DMS114 treated with DMSO at 0.1 percent for 48 hours (cell line): ENCODE results near the gene CHRNA9.

Experiments used
- DNase-seq: peaks from one replicate; lab custom pipeline; 2025; ENCODE audit not compliant: unreplicated experiment; lab: John Stamatoyannopoulos, UW

The CHRNA9 gene

GRCh38 chr4:40337051-40337450 lies 1.9 kb downstream of the CHRNA9 start:
- DNase-seq = no peak

GRCh38 chr4:40337523-40337922 lies 2.4 kb downstream of the CHRNA9 start:
- DNase-seq = no peak

GRCh38 chr4:40340030-40340429 lies 4.9 kb downstream of the CHRNA9 start:
- DNase-seq = no peak

- no peak for DNase-seq
These were observed 12.3 kb downstream of the CHRNA9 start for GRCh38 chr4:40347472-40347871.

GRCh38 chr4:40348000-40348399 lies 12.9 kb downstream of the CHRNA9 start:
- DNase-seq = no peak

GRCh38 chr4:40349561-40350198 lies 14.5 kb downstream of the CHRNA9 start:
- no peak for DNase-seq

GRCh38 chr4:40350627-40351227 lies 15.6 kb downstream of the CHRNA9 start:
- no peak for DNase-seq

GRCh38 chr4:40354158-40354557 lies 19.0 kb downstream of the CHRNA9 start:
- DNase-seq = no peak

DNA sequence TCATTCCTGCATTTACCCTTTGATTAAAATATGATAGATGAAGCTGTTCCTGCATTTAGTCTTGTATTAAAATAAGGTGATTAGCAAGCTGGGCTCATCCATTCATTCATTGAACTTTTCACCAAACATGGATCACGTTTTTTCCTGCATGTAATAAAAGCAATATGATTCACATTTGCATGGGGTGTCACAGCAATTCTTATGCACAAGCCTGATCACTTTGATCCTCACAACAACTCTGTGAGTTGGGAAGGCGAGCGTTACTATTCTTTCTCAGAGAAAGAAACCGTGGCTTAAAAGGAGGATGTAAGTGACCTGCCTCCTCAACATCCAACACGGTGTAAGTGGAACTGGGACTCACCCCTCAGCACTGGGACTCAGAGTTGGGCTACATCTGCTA lies 20.0 kb downstream of the CHRNA9 start:
- no peak for DNase-seq

GRCh38 chr4:40357738-40358137 lies 22.6 kb downstream of the CHRNA9 start:
- DNase-seq = no peak

DNA sequence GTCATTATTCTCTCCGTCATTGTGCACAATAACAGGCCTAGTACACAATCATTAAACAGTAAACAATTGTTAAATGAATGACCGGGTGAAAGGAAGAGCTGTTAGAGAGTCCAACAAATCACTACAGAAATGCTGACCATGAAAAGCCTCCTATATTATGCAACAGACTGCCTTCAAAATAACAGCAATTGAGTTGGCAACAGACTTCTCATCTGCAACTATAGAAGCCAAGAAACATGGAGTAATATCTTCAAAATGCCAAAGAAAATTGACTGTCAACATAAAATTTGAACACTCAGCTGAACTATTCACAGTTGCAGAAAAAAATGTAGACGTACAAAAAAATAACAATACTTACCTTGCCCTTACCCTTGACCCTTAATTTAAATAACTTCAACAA lies 26.2 kb downstream of the CHRNA9 start:
- no peak for DNase-seq

DNA sequence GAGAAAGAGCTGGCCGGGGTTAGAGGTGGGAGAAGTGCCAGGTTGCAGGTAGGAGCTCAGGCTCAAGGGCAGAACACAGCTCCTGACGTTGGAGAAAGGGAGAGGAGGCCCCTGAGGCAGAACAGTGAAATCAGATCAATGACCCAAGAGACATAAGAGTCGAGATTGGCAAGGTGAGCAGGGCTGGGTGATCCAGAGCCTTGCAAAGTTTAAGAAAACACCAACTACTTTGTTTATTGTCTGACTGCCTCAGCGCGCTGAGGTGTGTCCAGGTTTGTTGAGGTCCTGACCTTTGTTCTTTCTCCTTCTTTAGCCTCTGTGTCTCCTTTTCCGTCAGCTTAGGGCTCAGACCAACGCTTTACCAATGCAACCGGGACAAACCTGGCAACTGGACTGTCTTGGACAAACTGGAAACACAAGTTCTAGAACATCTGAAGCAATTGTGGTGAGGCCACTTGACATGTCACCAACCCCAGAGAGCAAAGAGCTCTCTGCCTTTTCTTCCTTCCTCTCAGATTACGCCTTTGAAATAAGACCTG lies 28.3 kb downstream of the CHRNA9 start:
- no peak for DNase-seq

GRCh38 chr4:40363945-40364344 lies 28.8 kb downstream of the CHRNA9 start:
- DNase-seq = no peak

GRCh38 chr4:40365766-40366165 lies 30.6 kb downstream of the CHRNA9 start:
- no peak for DNase-seq

DNA sequence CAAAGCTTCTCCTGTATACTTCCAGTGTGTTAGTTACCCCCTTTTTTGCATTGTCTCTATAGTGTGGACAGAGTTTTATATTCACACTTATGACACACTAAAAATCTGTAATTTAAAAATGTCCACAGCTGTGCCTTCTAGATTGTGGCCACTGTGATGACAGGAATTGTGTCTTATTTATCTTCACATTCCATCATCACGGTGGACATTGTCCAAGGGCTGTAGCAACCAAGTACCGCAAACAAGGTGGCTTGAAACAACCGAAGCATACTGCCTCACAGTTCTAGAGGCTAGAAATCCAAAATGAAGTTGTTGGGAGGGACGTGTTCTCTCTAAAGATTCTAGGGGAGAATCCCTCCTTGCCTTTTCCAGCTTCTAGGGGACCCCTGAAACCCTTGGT lies 32.3 kb downstream of the CHRNA9 start:
- DNase-seq = no peak

GRCh38 chr4:40369437-40370274 lies 34.5 kb downstream of the CHRNA9 start:
- DNase-seq = no peak

DNA sequence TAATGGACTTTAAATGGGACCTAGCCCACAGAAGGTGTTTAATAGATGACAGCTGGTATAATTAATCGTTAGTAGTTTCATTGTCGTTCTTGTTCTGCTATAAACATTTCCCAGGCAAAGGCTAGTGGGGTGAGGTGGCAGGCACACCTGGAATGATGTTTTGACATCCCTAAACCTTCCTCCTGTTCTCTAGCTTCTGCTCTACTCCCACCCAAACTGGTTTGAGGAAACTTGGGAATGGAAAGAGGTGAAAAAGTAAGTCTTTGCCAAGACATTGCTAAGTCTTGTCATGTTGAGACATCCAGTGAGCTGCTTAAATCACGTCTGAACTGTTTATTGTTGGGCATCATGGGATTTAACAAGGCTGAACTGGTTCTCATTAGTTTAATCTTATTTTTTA lies 37.5 kb downstream of the CHRNA9 start:
- no peak for DNase-seq

GRCh38 chr4:40373636-40374035 lies 38.5 kb downstream of the CHRNA9 start:
- DNase-seq = no peak

DNA sequence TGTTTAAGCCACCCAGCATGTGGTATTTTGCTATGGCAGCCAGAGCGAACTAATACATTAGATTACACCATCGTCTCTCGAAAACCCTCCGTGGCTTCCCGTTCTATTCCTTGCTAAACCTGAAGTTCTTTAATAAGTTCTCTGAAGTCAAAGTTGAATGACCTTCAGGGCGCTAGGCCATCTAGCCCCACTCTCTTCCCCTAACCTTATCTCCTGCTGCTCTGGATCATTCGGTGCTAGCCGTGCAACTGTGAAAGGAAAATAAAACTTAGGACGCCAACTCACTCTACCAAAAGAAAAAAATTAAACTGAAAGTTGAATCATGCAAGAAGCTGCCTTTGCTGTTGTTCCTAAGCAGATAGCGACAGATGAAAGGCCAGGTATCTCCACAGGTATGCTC lies 40.0 kb downstream of the CHRNA9 start:
- no peak for DNase-seq

GRCh38 chr4:40375620-40376019 lies 40.5 kb downstream of the CHRNA9 start:
- no peak for DNase-seq

- DNase-seq = no peak
These were observed 42.6 kb downstream of the CHRNA9 start for GRCh38 chr4:40377512-40378365.
